Cardiac muscle cell (in vitro differentiated cells and primary cell): ENCODE data around the gene EFCAB11. TPM values are rescaled to one million over a fixed set of nuclear protein-coding genes. Genes with fewer than 3 reads are reported as not detected.

ENCODE experiments used
- DNase-seq, 2 donors: peaks; one replicate each; pipeline versions ENCODE4 v3.0.0 to v3.0.0-alpha.2; 2010 to 2017; ENCODE audit warnings: low read depth in 1 of 2, low spot score in 1 of 2
- H3K27ac ChIP-seq: fragments of 200-600 bp; sonication (generic); 2 replicates; pipeline ENCODE4 v1.5.1; 2016
- H3K27me3 ChIP-seq: fragments of 200-600 bp; sonication (generic); 2 replicates; pipeline ENCODE4 v1.6.0; 2016; ENCODE audit warnings: control low read depth
- H3K36me3 ChIP-seq: fragments of 200-600 bp; sonication (generic); 2 replicates; pipeline ENCODE4 v1.5.1; 2016; ENCODE audit warnings: control low read depth
- H3K4me1 ChIP-seq: fragments of 200-600 bp; sonication (generic); 2 replicates; pipeline ENCODE4 v1.8.1; 2017; ENCODE audit warnings: low read depth, mild to moderate bottlenecking, mixed run types
- H3K4me3 ChIP-seq: fragments of 200-600 bp; sonication (generic); 2 replicates; pipeline ENCODE4 v1.5.1; 2016; ENCODE audit warnings: mild to moderate bottlenecking
- H3K9me3 ChIP-seq: fragments of 200-600 bp; sonication (generic); 2 replicates; pipeline ENCODE4 v1.5.1; 2017; ENCODE audit warnings: low read depth, mild to moderate bottlenecking, control low read depth
- CTCF ChIP-seq: IDR thresholded peaks from 2 replicates; pipeline ENCODE4 v1.5.1; 2012; ENCODE audit warnings: low read depth, mild to moderate bottlenecking, low read length
- polyA plus RNA-seq: library from polyadenylated mRNA; unstranded; fragments of >200 nt; fragmentation: Nextera tagmentation; extraction: Ambion mirVana; gene quantifications from 2 replicates; pipeline ENCODE4 v1.2.1, GENCODE V29; 2016
- total RNA-seq: library from RNA; depleted of rRNA; stranded (reverse); fragments of >200 nt; gene quantifications from 2 replicates; pipeline ENCODE4 v1.2.3, GENCODE V29; 2016

Gene EFCAB11
- total and polyA plus RNA-seq, 2 experiments from 2014 or later: 12.3 to 20.3 TPM

GRCh38 chr14:89807892-89808291 is 146.6 kb downstream of the EFCAB11 start:
- Histone ChIP-seq H3K9me3 (no peaks in the 10 kb centered on the region), H3K4me1 (no peaks in the 10 kb centered on the region), H3K27me3 (no peaks in the 10 kb centered on the region), H3K27ac (no peak overlapping the region), H3K4me3 (no peak overlapping the region), H3K36me3 (no peaks in the 10 kb centered on the region)
- TF ChIP-seq CTCF: no peak
- DNase-seq: peak in 1 of 2 donors; percentile 6

- no peak overlapping the region for H3K4me3 ChIP-seq
- no peaks in the 10 kb centered on the region for H3K27me3 ChIP-seq
- H3K27ac ChIP-seq: no peak overlapping the region
- H3K36me3 ChIP-seq: no peaks in the 10 kb centered on the region
- H3K4me1 ChIP-seq: no peaks in the 10 kb centered on the region
- DNase-seq: no peak
- no peaks in the 10 kb centered on the region for H3K9me3 ChIP-seq
- TF ChIP-seq CTCF: no peak
These were observed 147.4 kb downstream of the EFCAB11 start for GRCh38 chr14:89807151-89807550.

DNA sequence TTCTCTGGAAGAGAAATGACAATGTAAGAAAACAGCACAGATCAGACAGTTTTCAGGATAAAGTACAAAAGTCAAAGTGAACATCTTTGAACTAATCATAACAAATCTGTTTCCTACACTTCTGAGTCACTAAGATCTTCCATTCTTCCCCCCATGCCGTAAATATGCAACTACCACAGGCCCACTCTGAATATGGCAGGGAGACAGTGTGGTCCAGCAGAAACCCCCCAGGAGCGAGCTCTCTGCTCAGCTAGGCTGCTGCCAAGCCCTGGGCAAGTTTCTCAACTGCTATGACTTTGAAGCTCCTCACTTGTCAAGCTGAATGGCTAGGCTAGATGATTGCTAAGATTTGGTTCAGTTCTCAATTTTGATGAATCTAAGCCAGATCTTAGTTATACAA is 148.1 kb downstream of the EFCAB11 start:
- Histone ChIP-seq H3K9me3 (no peaks in the 10 kb centered on the region), H3K4me3 (no peak overlapping the region), H3K4me1 (no peaks in the 10 kb centered on the region), H3K27me3 (no peaks in the 10 kb centered on the region), H3K36me3 (no peaks in the 10 kb centered on the region), H3K27ac (no peak overlapping the region)
- DNase-seq: no peak
- no peak for TF ChIP-seq CTCF

DNA sequence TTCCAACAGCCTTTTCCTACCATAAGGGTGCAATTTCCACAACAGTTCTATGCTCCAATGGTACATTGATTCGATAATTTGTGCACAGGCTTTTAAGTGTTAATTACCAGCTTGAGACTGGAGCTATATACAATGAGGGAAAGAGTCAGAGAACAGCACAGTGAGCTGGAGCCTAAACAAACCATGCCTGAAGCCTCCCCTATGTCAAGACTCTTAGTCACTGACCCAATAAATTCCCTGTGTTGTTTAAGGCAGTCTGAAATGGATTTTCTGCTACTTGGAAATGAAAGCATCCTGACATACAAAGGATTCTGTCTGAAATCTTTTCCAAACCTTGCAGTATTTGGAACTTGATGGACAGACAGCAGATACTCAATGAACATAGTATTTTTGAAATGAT is 149.0 kb downstream of the EFCAB11 start:
- TF ChIP-seq CTCF: no peak
- Histone ChIP-seq H3K36me3 (no peaks in the 10 kb centered on the region), H3K9me3 (no peaks in the 10 kb centered on the region), H3K4me1 (no peaks in the 10 kb centered on the region), H3K4me3 (no peak overlapping the region), H3K27ac (no peak overlapping the region), H3K27me3 (no peaks in the 10 kb centered on the region)
- DNase-seq: no peak

DNA sequence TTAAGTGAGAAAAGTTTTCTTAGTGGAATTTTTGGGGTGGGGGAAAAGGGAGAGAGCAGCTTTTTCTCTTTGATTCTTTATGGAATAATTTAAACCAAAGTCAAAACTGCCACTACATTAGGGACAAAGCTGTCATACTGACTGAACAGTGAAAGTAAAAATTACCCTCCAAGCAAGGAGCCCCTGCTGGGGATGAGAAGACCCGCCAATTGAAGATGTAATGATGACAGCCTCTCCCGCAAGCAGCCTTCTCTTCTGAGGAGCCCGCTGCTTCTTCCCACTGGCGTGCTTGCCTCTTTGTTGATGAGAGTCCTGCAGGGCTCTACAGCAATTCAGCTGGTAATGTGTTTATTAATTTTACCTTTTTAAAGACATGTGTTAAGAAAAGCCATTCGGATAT is 151.0 kb downstream of the EFCAB11 start:
- Histone ChIP-seq H3K27me3 (no peaks in the 10 kb centered on the region), H3K27ac (no peak overlapping the region), H3K4me1 (no peaks in the 10 kb centered on the region), H3K36me3 (no peaks in the 10 kb centered on the region), H3K9me3 (no peaks in the 10 kb centered on the region), H3K4me3 (no peak overlapping the region)
- TF ChIP-seq CTCF: no peak
- DNase-seq: no peak

- H3K4me3 ChIP-seq: no peak overlapping the region
- H3K4me1 ChIP-seq: no peaks in the 10 kb centered on the region
- no peak for DNase-seq
- no peaks in the 10 kb centered on the region for H3K27me3 ChIP-seq
- H3K27ac ChIP-seq: no peak overlapping the region
- no peak for TF ChIP-seq CTCF
- H3K9me3 ChIP-seq: no peaks in the 10 kb centered on the region
- no peaks in the 10 kb centered on the region for H3K36me3 ChIP-seq
These were observed 153.4 kb downstream of the EFCAB11 start for GRCh38 chr14:89801136-89801535.
